ENCODE results near the gene MICAL3.

MICAL3 gene

DNA sequence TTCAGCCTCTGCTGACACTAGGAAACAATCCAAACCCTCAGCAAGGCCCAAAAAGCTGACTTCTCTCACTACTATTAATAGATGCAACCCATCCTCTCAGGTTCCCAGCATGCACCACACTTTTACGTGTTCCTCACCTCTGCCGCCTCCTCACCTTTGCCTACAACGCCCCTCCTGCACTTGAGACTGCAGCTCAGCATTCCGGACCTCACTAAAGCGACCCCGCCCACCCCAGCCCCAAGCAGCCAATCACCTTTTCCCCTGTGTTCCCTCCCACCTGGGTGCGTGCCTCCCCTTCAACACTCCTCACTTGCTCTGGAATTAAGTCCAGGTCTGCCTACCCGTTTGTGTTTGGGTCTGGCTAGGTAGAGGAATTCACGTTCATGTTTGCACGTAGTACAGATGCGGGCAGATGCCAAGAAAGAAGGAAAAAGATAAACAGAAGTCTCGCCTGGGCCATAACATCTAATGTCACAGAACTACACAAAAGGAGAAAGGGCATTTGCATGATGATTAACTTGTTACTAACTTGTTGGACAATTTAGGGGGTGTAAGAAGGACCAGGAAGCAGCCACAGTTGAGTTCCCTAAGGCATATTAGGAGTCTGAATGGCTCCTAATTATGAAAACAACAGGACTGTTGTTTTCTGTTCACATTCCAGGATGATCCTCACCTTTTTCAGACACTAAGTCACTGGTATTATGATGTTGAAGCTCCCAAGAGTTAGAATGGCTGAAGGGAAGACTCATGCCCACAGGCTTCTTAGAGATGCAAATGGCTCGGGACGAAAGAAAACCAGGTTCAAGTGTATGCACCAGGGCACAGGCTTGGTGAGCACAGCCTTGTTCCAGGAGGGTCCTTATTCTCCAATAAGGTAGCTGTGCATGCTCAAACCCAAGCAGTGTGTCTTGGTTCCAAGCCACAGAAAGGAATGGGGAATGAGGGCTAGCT, 102.2 kb downstream of the MICAL3 start:
- H3K27ac ChIP-seq (replicated peaks): no peak overlapping the region
- no peaks in the 10 kb centered on the region for H3K27me3 ChIP-seq (ENCODE audit: insufficient read depth, poor library complexity, severe bottlenecking)
- TF ChIP-seq SPI1 (IDR thresholded peaks at IDR 0.05; ENCODE audit: borderline replicate concordance, low read depth) (no peak), GABPA (IDR thresholded peaks at IDR 0.05; ENCODE audit: low read depth) (no peak), POLR2AphosphoS5 (IDR thresholded peaks at IDR 0.05; ENCODE audit: low read depth) (no peak), REST (IDR thresholded peaks at IDR 0.05; ENCODE audit: insufficient replicate concordance, low read depth) (no peak), CTCF (IDR thresholded peaks at IDR 0.05; ENCODE audit: insufficient read depth, low read length) (no peak)
- H3K4me3 ChIP-seq (replicated peaks; ENCODE audit: insufficient read depth, low read length): no peak overlapping the region
- no peak for DNase-seq (ENCODE audit: low read depth in 1 of 2, low spot score in 1 of 2)

DNA sequence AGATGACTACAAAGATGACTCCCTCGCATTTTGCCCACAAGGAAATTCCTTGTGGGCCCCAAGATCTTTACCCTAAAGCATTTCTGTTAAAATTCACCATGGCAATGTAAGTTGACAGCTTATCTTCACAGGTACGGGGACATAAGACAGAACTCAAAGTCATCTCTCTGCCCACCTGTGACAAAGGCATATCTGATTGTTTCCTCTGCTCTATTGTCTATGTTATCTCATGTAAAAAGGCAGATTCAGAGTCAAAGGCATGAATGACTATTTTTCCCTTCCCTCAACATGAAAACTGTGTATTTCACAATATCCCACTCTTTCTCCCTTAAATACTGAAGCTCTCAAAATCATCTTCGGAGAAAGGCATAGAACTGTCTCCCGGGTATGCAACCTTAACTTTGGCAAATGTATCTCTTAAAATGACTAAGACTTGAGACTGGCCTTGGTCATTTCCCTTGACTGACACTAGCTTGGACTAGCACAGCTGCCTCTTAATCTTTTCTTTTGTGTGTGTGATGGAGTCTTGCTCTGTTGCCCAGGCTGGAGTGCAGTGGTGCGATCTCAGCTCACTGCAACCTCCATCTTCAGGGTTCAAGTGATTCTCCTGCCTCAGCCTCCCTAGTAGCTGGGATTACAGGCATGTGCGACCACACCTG, 103.2 kb downstream of the MICAL3 start:
- Histone ChIP-seq H3K4me3 (replicated peaks; ENCODE audit: insufficient read depth, low read length) (no peak overlapping the region), H3K27me3 (ENCODE audit: insufficient read depth, poor library complexity, severe bottlenecking) (no peaks in the 10 kb centered on the region), H3K27ac (replicated peaks) (no peak overlapping the region)
- DNase-seq (ENCODE audit: low read depth in 1 of 2, low spot score in 1 of 2): no peak
- TF ChIP-seq SPI1 (IDR thresholded peaks at IDR 0.05; ENCODE audit: borderline replicate concordance, low read depth) (no peak), POLR2AphosphoS5 (IDR thresholded peaks at IDR 0.05; ENCODE audit: low read depth) (no peak), GABPA (IDR thresholded peaks at IDR 0.05; ENCODE audit: low read depth) (no peak), CTCF (IDR thresholded peaks at IDR 0.05; ENCODE audit: insufficient read depth, low read length) (no peak), REST (IDR thresholded peaks at IDR 0.05; ENCODE audit: insufficient replicate concordance, low read depth) (no peak)

GRCh38 chr22:17920145-17920605, 104.2 kb downstream of the MICAL3 start:
- TF ChIP-seq REST (IDR thresholded peaks at IDR 0.05; ENCODE audit: insufficient replicate concordance, low read depth): no peak
- no peak for TF ChIP-seq POLR2AphosphoS5 (IDR thresholded peaks at IDR 0.05; ENCODE audit: low read depth)
- no peak for TF ChIP-seq CTCF (IDR thresholded peaks at IDR 0.05; ENCODE audit: insufficient read depth, low read length)
- no peak for TF ChIP-seq SPI1 (IDR thresholded peaks at IDR 0.05; ENCODE audit: borderline replicate concordance, low read depth)
- TF ChIP-seq GABPA (IDR thresholded peaks at IDR 0.05; ENCODE audit: low read depth): no peak

More at GRCh38 chr22:17920145-17920605, 104.2 kb downstream of the MICAL3 start:
- H3K27me3 ChIP-seq (ENCODE audit: insufficient read depth, poor library complexity, severe bottlenecking): no peaks in the 10 kb centered on the region
- no peak overlapping the region for H3K27ac ChIP-seq (replicated peaks)
- H3K4me3 ChIP-seq (replicated peaks; ENCODE audit: insufficient read depth, low read length): no peak overlapping the region
- no peak for DNase-seq (ENCODE audit: low read depth in 1 of 2, low spot score in 1 of 2)
